ENCODE results near the gene RFXAP.

The RFXAP gene

DNA sequence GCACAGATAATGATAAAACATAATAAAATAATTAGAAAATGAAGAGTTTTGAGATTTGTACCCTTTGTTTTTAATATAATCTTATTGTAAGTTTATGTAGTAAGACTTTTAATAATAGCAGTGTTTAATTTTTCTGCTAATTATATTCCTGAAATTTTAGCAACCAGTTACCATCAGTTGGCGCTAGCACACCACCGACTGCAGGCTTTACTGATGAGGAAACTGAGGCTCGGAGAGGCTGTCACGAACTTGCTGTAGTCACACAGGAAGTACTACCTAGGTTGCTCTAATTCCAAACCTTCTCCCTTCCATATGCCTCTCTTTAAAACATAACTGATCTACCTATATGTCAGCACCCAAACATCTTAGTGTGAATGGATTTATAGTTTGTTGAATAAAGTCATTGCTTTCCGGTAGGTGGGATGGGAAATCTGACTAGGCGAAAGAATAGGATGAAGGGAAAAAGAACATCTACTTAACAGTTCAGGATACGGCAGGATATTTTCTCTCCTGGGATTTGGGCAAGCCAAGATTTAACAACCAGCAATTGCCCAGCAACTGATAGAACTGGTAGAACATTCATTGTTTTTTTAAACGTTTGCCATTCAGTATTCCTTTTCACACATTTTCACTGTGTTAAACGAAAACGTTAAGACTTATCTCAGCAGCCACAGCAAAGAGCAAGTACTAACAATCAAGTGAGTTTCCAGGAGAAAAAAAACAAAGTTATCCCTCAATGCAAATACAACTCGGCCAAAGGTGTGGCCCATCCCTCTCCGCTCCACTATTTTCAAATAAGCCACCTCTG is 822 bp upstream of the RFXAP start:
- DNase-seq = no peak

- DNase-seq = no peak
Measured at GRCh38 chr13:36819739-36820090, 693 bp downstream of the RFXAP start.

GRCh38 chr13:36820222-36820621 is 1.2 kb downstream of the RFXAP start:
- no peak for DNase-seq

- DNase-seq = no peak
Measured at GRCh38 chr13:36822785-36823184, 3.8 kb downstream of the RFXAP start.

DNA sequence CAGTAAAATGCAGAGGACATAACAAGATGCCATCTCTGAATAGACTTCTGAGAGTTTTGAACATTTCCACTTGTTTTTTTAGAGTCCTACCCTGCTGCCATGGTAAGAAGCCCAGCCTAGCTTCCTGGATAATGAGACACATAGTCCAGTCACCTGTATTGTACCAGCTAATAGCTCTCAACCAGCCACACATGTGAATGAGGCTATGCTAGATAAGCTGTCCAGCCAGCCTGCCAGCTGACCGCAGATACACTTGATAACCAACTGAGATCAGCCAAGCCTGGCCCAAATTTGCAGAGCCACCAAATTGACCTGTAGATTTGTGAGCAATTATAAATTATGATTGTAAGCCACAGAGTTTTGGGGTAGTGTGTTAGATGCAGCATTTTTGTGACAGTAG is 10.7 kb downstream of the RFXAP start:
- DNase-seq = no peak

- DNase-seq = no peak
Measured at GRCh38 chr13:36831291-36831690, 12.3 kb downstream of the RFXAP start.

- DNase-seq = no peak
Measured at GRCh38 chr13:36834299-36834698, 15.3 kb downstream of the RFXAP start.

DNA sequence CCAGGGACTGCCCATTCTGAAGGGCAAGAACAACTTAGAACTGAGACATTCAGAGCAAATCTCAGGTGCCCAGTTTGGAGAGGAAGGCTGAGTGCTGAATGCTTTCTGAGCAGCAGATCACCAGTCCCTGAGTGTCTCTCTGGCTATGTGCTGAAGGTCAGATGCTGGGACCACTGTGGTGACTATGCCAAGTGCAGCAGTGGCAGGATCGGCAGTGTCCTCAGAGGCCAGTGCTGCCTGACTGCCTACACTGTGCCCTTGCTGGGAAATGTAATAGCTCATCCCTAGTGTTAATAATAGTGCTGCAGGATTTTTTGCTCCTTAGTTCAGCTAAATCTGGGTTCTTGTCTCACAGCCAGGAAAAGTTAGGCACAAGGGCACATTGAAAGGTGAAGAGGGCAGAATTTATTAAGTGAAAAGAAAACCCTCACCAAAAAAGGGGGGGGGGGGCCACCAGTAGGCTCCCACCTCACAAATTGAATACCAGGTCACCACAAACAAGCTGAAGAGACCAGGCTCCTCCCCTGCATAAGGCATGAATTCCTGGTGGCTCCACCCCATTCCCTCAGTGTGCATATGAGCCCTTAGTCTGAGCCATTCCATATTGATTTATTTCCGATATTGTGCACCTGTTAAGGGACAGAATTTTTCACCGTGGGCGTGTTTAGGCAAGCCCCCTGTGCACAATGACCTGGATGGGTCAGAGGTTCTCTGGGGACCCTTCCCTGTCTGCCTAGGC is 18.5 kb downstream of the RFXAP start:
- no peak for DNase-seq

DNA sequence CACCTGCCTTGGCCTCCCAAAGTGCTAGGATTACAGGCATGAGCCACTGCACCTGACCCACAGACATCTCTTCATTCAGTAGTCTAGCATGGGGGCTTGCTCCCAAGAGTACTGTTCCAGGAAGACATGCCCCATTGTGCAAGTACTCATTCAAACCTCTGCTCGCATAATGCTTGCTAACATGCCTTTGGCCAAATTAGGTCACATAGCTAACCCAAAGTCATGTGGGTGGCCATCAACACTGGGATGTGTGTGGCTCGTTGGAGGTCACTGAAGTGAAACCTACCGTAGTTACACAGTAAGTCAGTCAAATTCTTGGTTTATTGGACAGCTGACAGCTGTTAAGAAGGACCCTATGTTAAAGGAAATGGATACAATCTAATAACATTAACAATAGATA is 20.3 kb downstream of the RFXAP start:
- DNase-seq = no peak

DNA sequence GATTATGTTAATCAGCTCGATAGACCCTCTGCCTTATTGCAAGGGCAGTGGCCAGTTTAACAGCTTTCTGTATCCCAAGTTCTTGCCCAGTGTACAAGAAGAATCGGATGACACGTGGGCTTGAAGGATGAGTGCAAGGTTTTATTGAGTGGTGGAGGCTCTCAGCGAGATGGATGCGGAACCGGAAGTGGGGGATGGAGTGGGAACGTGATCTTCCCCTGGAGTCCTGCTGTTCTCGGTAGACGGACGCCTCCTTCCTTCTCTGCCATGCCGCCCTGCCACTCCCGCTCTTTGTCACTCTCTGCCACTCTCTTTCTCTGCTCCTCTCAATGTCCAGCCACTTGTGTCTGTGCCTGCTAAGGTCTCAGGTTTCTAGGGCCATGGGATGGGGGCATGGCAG is 21.0 kb downstream of the RFXAP start:
- no peak for DNase-seq

- no peak for DNase-seq
Measured at GRCh38 chr13:36840718-36841250, 21.8 kb downstream of the RFXAP start.

GRCh38 chr13:36841391-36841790 is 22.4 kb downstream of the RFXAP start:
- DNase-seq = no peak

GRCh38 chr13:36847606-36848005 is 28.6 kb downstream of the RFXAP start:
- DNase-seq = no peak

GRCh38 chr13:36848199-36848982 is 29.4 kb downstream of the RFXAP start:
- no peak for DNase-seq

- DNase-seq = no peak
Measured at GRCh38 chr13:36850790-36851438, 31.9 kb downstream of the RFXAP start.

- no peak for DNase-seq
Measured at GRCh38 chr13:36857253-36857652, 38.2 kb downstream of the RFXAP start.

GRCh38 chr13:36858290-36858689 is 39.3 kb downstream of the RFXAP start:
- DNase-seq = peak; percentile 56

- DNase-seq = no peak
Measured at GRCh38 chr13:36859259-36859658, 40.2 kb downstream of the RFXAP start.

DNA sequence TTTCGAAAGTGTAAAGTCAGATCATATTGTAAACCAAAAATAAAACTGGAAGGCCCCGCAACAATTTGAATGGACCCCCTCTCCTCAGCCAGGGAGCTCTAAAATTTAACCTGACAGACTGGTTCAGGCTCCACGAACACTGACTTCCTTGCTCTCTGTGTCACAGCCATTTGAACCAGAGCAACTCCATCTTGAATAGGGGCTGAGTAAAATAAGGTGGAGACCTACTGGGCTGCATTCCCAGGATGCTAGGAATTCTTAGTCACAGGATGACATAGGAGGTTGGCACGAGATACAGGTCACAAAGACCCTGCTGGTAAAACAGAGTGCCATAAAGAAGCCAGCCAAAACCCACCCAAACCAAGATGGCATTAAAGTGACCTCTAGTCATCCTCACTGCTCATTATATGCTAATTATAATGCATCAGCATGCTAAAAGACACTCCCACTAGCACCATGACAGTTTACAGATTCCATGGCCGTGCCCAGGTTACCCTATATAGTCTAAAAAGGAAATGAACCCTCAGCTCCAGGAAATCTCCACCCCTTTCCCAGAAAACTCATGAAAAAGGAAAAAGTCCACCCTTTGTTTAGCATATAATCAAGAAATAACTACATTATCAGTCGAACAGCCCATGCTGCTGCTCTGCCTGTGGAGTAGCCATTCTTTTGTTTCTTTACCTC is 43.1 kb downstream of the RFXAP start:
- no peak for DNase-seq

DNA sequence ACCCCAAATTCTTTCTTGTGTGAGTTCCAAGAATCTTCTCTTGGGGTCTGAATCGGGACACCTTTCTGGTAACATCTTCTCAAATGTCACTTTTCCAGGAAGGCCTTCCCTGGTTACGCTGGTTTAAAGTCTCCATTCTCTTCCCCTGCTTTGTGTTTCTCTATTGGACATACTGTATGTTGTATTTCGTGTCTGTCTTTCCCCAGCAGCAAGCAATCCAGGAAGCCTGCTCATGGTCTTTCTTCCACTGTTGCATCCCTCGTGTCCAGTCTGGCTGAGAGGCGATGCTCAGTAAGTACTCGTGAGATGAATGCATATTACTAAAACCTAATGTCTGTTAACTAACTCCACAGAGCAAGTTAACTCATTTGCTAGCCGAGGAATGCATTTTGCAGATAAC is 43.7 kb downstream of the RFXAP start:
- no peak for DNase-seq

DNA sequence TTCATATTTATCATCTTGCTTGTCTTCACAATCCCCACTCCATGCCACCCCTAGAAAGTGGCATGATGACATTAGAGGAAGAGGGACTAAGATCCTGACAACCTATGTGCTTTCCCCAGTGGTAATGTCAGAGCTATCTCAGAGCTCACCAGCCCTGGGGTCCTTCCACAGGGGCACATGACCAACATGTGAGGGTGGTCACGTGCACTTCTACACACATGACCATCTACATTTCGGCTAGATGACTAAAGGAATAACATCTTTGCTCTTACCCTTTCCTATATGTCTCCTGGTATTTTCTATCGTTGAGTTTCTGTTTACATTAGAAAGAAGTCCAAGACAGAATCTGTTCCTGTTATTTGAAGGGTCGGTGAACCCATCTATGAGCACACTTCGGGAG is 46.2 kb downstream of the RFXAP start:
- no peak for DNase-seq

DNA sequence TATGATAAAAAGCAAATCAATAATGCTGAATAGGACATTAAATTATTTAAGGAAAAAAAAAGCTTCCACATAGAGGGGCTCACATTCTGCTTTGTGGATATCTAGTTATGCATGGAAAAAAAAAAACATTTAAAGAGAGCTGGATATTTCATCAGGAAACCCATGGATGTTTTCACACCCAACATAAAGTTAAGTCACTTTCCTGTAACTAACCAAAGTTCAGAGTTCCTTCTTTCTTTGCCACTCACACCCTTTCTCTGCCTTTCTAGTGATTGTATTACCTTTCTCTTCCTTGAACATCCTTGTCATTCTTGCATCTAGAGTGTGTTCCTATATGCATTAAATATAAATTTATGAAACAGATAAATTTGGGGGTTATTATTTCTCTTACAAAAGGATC is 47.2 kb downstream of the RFXAP start:
- DNase-seq = no peak
